SK-N-DZ (cell line): ENCODE measurements around the gene ZNF91. TPM values are rescaled to one million over a fixed set of nuclear protein-coding genes. Genes with fewer than 3 reads are reported as not detected.
"Not testable (repeated sequence)": the region's sequence is repeated elsewhere in the genome, so short reads cannot be mapped to it uniquely, and the experiment has no call there.

Source experiments
- DNase-seq: peaks from one replicate; pipeline ENCODE4 v3.0.0-alpha.2; 2015; ENCODE audit warnings: low spot score
- polyA plus RNA-seq, 2 experiments: library from polyadenylated mRNA; depleted of rRNA; stranded (reverse); fragments of >200 nt; gene quantifications; 2 replicates each; pipeline ENCODE4 v1.2.3, GENCODE V29; 2014

The ZNF91 gene
- polyA plus RNA-seq (2014; cell fraction: cytosol; rRNA removed): 18.3 and 18.5 TPM in 2 replicates
- 14.5 and 25.2 TPM in 2 replicates for polyA plus RNA-seq (2014; cell fraction: nucleus; rRNA removed)

DNA sequence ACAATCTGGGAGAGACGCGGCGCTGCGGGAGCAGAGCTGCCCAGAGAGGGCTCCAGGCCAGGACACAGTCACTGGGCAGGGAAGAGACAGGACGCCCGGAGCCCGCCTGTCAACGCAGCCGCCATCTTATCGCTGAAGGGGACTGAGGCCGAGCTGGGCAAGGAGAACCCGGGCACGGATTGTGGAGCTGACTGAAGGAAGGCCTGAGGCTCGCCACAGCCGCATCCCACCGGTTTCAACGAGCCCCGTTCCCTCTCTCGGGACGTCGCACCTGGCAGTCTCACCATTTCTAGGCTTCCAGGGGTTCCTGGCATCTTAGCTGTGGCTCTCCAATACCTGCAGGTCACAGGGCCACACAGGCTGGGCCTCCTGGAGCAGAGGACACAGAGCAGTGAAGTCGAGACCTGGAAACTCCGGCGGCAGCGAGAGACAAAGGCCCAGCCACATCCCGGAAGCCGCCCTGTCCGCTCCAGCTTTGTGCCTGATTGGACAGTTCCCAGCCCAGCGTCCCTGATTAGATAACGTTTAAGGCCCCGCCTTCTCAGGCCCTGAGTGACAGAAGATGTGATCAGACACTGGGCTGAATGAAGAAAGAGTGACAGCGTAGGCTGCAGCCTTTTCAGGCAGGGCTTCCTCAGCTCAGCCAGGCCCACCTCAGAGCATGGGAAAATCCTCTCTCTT, at the start of gene ZNF91:
Gene ZNF91, minus strand, starts transcription at position 431 of the 681 bp plus-strand sequence. Its CDS starts 117 bp downstream, at position 314.
- peak; percentile 97 for DNase-seq

DNA sequence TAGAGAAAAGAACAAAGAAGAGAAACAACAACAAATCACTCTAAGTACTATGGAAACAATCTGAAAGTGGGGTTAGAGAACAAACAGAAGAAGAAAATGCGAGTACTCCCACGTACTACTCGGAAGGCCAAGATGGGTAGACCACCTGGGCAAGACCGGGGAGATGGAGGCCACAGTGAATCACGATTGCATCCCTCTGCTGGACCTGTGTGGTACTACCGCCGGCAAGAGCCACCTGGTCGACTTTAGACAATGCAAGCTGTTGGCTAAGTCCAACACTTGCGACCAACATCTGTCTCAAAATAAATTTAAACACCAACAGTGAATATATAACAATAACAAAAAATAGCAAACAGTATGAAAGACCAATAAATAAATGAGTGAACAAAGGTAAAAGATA, 45.5 kb upstream of the ZNF91 start:
- no peak for DNase-seq

DNA sequence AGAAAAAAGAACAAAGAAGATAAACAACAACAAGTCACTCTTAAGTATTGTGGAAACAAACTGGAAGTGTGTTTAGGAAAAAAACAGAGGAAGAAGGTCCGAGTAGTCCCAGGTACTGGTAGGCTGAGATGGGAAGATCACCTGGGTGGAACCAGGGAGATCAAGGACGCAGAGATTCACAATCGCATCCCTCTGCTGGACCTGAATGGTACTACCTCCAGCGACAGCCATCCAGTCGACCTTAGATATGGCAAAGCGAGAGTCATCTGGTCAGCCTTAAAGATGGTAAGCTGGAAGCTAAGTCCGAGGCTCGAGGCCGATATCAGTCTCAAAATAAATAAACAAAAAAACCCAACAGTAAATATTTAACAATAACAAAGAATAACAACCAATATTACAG, 44.9 kb upstream of the ZNF91 start:
- DNase-seq: peak; percentile 29

DNA sequence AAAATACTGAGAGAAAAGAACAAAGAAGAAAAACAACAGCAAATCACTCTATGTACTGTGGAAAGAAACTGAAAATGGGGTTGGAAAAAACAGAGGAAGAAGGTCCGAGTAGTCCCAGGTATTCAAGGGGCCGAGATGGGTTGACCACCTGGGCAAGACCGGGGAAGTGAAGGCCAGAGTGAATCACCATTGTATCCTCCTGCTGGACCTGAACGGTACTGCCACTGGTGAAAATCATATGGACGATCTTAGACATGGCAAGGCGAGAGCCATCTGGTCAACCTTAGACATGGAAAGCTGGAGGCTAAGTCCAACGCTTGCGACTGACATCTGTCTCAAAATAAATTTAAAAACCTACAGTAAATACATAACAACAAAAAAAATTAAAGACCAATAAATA, 44.4 kb upstream of the ZNF91 start:
- DNase-seq: peak; percentile 17

DNA sequence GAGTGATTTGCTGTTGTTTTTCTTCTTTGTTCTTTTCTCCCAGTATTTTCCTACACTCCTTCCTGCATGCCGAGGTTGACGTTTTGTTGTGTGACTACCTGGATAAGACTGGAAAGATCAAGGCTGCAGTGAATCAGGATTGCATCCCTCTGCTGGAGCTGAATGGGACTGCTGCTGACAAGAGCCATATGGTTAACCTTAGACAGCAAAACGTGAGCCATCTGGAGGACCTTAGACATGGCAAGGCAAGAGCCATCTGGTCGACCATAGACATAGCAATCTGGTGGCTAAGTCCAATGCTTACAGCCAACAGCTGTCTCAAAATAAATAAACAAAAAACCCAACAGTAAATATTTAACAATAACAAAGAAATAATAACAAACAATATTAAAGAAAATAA, 42.6 kb upstream of the ZNF91 start:
- DNase-seq: peak; percentile 31

DNA sequence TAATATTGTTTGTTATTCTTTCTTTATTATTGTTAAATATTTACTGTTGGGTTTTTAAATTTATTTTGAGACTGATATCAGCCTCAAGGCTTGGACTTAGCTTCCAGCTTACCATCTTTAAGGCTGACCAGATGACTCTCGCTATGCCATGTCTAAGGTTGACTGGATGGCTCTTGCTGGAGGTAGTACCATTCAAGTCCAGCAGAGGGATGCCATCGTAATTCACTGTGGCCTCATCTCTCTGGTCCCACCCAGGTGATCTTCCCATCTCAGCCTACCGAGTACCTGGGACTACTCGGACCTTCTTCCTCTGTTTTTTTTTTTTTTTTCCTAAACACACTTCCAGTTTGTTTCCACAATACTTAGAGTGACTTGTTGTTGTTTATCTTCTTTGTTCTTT, 41.7 kb upstream of the ZNF91 start:
- no peak for DNase-seq

DNA sequence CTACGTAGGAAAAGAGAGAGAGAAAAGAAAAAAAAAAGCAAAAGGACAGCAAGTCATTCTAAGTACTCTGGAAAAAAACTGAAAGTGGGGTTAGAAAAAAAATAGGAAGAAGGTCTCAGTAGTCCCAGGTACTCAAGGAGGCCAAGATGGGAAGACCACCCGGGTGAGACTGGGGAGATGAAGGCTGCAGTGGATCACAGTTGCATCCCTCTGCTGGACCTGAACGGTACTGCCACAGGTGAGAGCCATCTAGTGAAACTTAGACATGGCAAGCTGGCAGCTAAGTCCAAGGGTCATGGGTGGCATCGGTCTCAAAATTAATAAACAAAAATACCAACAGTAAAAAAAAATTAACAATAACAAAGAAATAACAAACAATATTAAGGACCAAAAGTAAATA, 41.0 kb upstream of the ZNF91 start:
- DNase-seq: no peak

DNA sequence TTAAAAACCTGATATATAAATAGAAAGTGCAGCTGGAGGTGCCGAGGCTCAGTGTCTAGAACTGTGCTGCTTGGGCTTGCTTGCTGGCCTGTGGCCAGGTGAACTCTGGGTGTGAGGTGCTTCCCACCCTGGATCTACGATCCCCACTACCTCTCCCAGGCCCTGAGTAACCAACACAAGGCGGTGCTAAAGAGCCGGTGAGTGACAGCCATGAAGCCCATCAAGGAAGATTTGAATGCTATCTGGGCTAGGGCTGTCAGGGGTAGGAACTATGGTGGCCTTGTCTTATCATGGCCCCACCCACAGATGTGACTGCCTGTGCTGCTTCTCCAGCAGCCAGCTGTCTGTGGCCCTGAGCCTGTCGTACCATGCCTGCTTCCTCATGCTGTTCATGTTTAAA, 25.6 kb upstream of the ZNF91 start:
- peak; percentile 34 for DNase-seq

DNA sequence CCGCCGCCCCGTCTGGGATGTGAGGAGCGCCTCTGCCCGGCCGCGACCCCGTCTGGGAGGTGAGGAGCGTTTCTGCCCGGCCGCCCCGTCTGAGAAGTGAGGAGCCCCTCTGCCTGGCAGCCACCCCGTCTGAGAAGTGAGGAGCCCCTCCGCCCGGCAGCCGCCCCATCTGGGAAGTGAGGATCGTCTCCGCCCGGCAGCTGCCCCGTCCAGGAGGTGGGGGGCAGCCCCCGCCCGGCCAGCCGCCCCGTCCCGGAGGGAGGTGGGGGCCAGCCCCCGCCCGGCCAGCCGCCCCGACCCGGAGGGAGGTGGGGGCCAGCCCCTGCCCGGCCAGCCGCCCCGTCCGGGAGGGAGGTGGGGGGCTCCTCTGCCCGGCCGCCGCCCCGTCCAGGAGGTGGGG, 24.0 kb upstream of the ZNF91 start:
- not testable (repeated sequence) for DNase-seq

DNA sequence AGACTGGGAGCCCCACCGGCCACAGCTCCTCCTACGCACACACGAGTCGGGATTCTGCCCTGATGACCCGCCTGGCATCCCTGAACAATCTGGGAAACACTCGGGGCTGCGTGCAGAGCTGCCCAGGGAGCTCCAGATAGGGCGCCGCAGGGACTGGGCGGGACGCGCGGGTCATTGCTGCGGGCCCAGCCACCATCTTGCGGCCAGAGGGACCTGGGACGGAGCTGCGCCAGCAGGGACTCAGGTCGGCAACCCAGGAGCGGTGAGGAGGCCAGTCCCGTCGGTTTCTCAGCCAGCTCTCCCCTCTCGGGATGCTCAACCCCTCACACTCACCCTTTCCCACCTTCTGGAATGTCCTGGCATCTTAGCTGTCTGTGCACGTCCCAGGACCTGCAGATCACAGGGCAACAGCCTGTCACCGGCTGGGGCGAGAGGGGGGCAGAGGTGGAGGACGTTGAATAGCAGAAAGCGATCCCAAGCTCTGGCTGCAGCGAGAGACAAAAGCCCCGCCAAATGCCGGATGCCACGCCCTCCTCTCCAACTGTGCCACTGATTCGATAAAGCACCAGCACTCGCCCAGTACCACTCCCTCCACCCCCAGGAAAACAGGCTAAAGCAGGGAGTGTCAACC, 20.4 kb upstream of the ZNF91 start:
- peak; percentile 84 for DNase-seq

DNA sequence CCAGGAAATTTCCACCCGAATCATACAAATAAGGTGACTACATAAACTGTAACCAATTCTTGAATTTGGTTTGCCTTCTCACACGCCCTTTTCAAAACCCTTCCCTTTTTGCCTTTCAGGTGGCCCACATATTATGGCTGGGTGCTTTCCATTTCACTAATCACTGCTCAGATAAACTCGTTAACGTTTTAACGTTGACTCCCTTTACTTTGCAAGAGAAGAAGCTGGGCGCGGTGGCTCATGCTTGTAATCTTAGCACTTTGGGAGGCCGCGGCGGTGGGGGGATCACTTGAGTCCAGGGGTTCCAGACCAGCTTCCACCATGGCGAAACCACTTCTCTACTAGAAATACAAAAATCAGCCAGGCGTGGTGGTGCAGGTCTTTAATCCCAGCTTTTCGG, 19.8 kb upstream of the ZNF91 start:
- no peak for DNase-seq

DNA sequence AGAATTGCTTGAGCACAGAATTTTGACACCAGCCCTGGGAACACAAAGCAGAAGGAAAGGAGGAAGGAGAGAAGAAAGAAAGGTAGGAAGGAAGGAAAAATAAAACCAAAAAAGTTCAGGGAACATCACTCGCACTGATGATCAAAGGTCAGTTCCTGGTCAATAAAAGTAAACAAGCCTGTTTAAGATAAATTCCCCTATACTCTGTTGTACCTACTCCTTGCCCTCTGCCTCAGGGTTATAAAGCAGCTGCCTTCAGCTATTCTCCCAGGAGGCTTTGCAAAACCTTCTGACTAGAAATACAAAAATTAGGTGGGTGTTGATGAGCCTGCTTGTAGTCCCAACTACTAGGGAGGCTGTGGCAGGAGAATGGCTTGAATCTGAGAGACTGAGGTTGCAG, 14.9 kb upstream of the ZNF91 start:
- DNase-seq: no peak

DNA sequence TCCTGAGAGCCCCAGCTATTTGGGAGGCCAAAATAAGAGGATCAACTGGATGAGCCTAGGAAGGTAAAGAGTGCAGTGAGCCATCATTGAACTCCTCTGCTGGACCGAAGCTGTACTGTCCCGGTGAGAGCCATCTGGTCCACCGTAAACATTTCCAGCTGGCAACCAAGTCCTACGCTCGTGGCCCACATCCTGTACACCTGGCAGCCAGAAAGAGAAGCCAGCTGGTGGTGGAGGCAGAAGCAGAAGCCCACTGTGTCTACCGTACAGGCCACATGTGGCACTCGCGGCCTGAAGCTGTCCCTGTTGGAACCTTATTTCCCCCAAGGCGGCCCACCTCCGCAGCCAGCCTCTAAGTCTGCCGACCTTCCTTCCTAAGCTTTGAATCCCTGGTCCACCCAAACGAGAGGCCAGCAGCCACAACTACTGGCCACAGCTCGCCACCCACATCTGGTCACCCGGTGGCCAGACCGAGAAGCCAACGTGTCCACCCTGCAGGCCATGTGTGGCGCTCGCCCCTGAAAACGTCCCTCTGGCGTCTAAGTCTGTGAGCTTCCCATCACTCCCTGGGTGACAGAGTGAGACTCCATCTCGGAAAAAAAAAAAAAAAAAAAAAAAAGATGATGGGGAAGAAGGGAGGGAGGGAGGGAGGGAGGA, 14.2 kb upstream of the ZNF91 start:
- DNase-seq: no peak

DNA sequence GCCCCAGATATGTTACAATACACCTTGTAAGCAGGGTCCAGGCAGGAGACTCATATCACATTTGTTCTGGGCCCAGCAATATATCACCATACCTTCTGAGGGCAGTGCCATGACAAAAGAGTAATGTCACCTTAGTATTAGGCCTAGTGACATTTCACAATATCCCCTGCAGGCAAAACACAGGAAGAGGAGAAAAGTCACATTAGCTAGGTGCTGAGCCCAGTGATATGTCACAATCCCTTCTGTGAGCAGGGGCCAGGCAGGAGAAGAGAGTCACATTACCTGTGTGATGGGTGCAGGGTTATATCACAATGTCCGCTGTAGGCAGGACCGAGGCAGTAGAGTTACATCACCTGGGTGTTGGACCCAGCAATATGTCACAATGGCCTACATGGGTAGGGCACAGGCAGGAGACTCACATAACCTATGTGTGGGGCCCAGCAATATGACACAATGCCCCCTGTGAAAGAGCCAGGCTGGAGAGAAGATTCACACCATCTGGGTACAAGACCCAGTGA, 12.4 kb upstream of the ZNF91 start:
- no peak for DNase-seq

DNA sequence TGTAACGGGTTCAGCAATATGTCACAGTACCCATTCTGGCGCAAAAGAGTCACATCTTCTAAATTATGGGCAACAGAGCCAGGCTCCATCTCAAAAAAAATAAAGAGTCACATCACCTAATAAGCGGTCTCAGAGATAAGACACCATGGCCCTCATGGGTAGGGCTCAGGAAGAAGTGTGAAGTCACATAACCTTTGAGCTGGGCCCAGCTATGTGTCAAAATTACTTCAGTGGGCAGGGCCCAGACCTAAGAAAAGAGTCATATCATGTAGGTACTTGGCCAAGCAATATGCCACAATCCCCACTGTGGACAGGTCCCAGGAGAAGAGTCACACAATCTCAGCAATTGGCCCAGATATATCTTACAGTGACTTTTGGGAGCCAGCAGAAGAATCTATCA, 11.4 kb upstream of the ZNF91 start:
- no peak for DNase-seq

DNA sequence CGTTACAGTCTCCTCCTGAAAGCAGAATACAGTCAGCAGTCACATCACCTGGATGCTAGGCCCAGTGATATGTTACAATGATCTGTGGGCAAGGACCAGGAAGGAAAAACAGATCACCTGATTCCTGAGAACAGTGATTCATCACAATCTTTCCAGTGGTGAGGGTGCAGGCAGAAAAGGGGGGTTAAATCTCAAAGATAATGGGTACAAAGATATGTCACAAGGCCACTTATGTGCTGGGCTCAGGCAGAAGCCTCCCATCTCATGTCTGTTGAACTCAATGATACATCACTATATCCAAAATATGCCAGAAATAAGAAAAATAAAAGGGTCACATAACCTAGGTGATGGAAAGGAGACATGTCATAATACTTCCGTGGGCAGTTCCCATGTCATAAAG, 10.8 kb upstream of the ZNF91 start:
- no peak for DNase-seq

DNA sequence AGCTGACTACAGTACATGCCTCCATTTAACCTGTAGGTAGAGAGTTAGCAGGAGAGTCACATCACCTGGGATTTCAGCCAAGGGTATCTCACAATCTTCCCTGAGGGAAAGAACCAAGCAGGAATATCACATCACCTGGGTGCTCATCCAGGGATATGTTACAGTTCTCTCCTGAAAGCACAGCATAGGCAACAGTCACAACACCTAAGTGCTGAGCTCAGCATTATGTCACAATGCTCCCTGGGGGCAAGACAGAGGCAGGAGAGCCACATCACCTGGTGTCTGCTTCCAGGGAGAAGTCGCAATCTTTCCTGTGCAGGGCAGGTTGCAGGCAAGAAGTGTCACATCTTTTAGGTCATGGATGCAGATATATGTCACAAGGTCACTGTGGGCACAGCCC, 9.4 kb upstream of the ZNF91 start:
- no peak for DNase-seq

DNA sequence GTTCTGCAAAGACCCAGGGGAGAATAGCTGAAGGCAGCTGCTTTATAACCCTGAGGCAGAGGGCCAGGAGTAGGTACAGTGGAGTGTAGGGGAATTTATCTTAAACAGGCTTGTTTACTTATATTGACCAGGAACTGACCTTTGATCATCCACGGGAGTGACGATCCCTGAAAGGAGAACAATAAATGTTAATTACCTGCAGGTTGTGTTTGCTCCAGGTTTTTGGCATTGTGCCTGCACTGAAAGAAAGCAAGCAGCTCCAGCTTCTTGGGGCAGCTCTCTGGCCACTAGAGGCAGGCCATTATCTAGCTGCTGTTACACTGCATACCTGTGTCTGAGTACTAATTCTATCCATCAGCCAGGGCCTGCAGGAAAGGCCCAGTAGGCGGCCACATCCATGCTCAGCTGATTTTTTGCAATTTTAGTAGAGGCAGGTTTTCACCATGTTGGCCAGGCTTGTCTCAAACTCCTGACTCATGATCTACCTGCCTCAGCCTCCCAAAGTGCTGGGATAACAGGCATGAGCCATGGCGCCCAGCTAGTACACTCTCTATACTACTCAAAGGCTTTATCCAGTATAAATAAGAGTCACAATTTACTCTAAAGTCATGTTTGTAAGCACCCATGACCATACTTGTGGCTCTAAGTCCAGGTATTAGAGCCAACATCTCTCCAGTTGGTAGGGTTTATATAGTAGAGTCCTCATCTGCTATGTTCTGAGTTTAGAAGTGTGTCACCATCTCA, 8.5 kb upstream of the ZNF91 start:
- no peak for DNase-seq

DNA sequence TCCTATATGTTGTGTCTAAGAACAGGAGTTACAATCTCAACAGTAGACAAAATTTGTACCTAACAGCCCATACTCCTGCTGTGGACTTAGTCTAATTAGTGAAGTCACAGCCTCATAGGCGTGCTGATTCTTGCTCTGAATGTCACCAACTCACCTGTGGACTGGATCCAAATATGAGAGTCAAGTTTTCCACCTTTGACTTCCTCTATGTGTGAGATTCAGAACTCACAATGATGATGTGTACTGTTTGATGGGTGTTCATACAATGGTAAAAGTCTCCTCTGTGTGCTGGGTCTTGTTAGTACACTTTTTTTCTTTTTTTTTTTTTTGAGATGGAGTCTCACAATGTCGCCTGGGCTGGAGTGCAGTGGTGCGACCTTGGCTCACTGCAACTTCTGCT, 7.8 kb upstream of the ZNF91 start:
- no peak for DNase-seq

DNA sequence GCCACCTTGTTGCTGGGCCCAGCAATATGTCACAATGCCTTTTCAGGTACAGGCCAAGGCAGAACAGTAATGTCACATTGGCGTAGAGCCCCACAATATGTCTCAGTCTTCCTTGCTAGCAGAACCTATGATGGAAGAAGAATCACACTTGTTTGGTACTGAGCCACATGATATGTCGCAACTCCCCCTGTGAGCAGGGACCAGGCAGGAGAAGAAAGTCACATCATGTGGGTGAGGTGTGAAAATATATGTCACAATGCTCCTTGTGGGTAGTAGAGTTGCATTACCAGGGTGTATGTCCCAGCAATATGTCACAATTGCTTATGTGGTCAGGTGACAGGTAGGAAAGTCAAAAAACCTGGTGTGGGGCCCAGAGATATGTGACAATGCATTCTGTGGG, 7.1 kb upstream of the ZNF91 start:
- no peak for DNase-seq

DNA sequence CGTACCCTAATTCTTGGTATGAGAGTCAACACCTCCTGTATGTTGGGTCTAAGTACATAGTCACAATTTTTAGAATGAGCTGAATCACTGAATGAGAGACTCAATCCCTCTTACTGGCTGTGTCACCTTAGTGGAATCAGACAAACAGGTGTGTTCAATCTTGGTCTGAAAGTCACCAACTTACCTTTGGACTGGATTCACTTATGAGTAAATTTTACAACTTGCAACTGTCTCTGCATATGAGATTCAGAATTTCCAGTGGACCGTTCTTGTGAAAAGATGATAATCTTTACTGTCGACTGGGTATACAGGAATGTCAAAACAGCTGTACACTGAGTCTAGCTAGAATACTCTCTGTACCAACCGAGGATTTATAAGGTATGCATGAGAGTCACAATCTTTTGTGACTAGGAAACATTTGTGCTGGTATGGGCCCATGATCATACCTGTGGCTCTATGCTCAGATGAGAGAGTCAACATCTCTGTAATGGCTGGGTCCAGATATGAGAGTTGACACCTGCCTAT, 5.9 kb upstream of the ZNF91 start:
- no peak for DNase-seq

DNA sequence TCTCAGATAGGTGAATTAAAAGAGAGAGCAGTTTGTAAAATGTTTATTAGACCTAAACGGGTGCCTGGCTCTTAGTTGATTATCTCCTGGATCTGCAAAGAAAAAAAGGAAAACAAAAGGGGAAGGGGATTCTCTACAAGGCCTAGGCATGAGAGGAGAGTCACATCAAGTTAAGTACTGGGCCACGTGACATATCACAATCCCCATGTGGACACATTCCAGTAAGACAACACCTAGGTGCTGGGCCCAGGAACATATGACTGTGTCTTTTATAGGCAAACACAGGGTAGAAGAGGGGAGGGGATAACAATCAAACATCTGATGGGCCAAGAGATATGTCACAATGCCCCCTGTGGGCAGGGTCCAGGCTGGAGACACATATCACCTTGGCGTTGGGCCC, 4.2 kb upstream of the ZNF91 start:
- DNase-seq: no peak
